Hepatic stellate cell (primary cell): ENCODE measurements around the gene MAP4K1.
"Not testable (repeated sequence)": the region's sequence is repeated elsewhere in the genome, so short reads cannot be mapped to it uniquely, and the experiment has no call there.

ENCODE experiments used
- DNase-seq: peaks from one replicate; pipeline ENCODE4 v3.0.0; 2011; ENCODE audit warnings: low spot score

Gene MAP4K1

GRCh38 chr19:38569368-38569983 lies 48.3 kb downstream of the MAP4K1 start:
- DNase-seq, result no peak

GRCh38 chr19:38565691-38566105 lies 52.1 kb downstream of the MAP4K1 start:
- no peak for DNase-seq

DNA sequence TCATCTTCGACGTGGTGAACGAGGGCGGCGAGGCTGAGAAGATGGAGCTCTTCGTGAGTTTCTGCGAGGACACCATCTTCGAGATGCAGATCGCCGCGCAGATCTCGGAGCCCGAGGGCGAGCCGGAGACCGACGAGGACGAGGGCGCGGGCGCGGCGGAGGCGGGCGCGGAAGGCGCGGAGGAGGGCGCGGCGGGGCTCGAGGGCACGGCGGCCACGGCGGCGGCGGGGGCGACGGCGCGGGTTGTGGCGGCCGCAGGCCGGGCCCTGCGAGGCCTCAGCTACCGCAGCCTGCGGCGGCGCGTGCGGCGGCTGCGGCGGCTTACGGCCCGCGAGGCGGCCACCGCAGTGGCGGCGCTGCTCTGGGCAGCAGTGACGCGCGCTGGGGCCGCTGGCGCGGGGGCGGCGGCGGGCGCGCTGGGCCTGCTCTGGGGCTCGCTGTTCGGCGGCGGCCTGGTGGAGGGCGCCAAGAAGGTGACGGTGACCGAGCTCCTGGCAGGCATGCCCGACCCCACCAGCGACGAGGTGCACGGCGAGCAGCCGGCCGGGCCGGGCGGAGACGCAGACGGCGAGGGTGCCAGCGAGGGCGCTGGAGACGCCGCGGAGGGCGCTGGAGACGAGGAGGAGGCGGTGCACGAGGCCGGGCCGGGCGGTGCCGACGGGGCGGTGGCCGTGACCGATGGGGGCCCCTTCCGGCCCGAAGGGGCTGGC lies 52.6 kb downstream of the MAP4K1 start:
- no peak for DNase-seq

DNA sequence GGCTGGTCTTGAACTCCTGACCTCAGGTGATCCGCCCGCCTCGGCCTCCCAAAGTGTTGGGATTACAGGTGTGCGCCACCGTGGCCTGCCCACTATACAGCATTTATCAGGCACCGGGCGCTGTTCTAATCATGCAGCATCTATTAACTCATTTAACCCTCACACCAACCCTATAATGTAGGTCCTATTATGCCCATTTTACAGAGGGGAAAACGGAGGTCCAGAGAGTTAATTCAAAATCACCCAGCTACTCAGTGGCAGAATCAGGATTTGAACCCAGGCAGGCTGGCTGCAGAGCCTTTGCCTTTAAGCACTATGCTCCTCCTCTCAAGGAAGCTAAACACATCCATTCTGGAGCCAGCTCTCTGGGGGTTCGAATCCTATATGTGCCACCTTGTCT lies 54.3 kb downstream of the MAP4K1 start:
- no peak for DNase-seq

- no peak for DNase-seq
Measured at GRCh38 chr19:38562096-38562495, 55.7 kb downstream of the MAP4K1 start.

DNA sequence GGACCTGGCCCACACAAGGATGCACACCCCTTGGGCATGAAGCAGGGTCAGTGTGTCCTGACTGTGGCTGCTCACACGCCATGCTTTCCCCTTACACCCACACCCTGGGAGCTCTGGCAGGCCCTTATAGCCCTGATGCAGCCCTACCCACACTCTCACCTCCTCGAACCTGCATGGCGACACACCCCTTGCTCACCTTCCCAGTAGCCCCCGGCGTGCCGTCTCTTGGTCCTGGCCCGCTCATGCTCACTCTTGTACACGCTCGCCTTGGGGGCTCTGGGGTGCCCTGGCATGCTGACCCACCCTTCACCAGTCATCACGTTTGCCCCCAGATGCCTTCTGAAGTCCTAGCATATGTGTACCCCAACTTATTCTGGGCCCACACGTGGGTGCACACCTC lies 56.1 kb downstream of the MAP4K1 start:
- no peak for DNase-seq

DNA sequence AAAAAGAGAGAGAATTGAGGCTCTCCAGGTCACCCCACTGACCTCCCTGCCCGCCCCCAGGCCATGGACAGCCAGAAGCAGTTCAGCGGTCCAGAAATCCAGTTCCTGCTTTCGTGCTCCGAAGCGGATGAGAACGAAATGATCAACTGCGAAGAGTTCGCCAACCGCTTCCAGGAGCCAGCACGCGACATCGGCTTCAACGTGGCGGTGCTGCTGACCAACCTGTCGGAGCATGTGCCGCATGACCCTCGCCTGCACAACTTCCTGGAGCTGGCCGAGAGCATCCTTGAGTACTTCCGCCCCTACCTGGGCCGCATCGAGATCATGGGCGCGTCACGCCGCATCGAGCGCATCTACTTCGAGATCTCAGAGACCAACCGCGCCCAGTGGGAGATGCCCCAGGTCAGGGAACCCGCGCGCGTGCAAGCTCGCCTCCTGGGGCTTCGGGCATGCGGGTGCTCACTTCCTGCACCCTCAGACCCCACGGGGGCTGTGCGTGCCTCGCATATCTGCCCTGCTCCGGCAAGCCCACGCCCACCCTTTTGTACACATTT lies 56.6 kb downstream of the MAP4K1 start:
- DNase-seq, result no peak

DNA sequence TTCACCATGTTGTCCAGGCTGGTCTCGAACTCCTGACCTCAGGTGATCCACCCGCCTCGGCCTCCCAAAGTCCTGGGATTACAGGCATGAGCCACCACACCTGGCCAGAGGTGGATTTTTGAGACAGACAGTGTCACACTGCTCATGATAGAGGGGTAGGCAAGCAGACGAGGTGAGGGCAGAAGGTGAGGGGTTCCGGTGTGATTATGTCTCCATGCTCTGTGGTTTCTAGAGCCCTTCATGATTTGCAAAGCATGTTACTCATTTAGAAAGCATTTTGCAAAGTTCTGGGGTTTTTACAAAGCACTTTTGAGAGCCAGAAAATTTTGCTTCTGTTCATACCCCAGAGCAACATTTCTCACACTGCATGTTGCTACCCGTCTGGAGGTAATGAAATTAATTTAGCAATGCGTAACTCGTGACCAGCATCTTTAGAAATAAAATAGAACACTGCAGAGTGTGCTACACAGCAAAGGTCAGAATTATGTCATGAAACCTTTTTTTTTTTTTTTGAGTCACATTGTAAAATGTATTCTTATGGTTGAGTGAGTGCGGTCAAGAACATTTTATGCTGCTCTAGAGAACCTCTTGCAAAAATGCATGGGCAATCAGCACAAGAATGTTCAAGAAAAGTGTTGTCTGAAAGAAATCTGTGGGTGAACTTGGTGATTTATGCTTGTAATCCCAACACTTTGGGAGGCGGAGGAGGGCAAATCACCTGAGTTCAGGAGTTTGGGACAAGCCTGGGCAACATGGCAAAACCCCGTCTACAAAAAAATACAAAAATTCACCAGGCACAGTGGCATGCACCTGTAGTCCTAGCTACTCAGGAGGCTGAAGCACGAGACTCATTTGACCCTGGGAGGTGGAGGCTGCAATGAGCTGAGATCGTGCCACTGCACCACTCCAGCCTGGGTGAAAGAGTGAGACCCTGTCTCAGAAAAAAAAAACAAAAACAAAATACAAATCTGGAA lies 58.0 kb downstream of the MAP4K1 start:
- no peak for DNase-seq

- DNase-seq, result not testable (repeated sequence)
Measured at GRCh38 chr19:38558933-38559332, 58.8 kb downstream of the MAP4K1 start.

DNA sequence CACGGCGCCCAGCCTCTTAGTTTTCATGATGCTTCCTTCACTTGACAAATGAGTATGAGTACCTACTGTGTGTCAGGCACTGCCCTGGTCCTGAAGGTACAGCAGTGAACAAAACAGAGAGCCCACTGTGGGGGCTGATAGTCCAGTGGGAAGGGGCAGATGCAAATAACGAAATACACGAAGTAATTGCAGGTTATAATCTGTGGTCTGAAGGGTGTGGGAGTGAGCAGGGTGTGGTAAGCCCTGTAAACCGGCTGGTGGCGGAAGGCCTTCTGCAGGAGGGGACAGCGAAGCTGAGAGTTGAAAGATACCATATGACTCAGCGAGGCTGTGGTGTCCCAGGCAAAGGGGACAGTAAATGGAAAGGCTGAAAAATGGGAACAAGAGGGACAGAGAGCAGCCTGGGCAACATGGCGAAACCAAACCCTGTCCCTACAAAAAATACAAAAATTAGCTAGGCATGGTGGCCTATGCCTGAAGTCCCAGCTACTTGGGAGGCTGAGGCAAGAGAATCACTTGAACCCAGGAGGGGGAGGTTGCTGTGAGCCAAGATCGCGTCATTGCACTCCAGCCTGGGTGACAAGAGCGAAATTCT lies 60.5 kb downstream of the MAP4K1 start:
- DNase-seq, result no peak

- DNase-seq, result no peak
Measured at GRCh38 chr19:38556521-38557174, 61.1 kb downstream of the MAP4K1 start.

DNA sequence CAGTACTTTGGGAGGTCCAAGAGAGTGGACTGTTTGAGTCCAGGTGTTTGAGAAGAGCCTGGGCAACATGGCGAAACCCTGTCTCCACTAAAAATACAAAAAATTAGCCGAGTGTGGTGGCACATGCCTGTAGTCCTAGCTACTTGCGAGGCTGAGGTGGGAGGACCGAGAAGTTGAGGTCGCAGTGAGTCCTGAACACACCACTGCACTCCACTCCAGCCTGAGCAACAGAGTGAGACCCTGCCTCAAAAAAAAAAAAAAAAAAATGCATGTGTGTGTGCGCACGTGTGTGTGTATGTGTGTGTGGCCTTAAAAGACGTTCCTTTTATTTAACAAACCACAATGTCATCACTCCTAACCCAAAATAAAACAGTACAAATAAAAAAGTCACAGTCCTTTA lies 62.6 kb downstream of the MAP4K1 start:
- no peak for DNase-seq

DNA sequence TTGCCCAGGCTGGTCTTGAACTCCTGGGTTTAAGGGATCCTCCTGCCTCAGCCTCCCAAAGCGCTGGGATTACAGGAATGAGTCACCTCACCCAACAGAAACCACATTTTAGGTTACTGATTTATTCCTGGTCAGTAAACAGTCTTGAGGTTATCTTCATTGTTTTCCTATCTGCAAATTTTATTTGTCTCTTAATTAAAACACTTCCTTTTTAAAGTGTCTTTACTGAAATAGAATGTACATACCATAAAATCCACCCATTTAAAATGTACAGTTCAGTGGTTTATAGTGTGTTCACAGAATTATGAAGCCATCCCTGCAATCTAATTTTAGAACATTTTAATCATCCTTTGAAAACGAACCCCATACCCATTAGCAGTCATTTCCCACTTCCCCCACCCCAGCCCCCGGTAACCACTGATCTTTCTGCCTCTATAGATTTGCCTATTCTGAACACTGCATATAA lies 63.0 kb downstream of the MAP4K1 start:
- no peak for DNase-seq

GRCh38 chr19:38553239-38553638 lies 64.5 kb downstream of the MAP4K1 start:
- DNase-seq, result not testable (repeated sequence)

- DNase-seq, result no peak
Measured at GRCh38 chr19:38551450-38551813, 66.3 kb downstream of the MAP4K1 start.

DNA sequence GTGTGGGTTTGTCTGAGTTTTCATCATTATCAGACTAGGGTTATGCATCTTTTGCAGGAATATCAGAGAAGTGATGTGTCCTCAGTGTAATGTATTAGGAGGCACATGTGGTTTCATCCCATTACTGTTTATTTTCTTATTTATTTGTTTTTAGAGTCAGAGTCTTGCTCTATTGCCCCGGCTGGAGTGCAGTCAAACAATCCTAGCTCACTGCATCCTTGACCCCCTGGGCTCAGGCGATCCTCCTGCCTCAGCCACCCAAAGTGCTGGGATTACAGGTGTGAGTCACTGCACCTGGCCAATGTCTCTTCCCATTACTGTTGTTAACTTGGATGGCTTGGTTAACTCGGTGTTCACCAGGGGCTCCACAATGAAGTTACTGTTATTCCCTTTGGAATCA lies 67.4 kb downstream of the MAP4K1 start:
- DNase-seq, result no peak

DNA sequence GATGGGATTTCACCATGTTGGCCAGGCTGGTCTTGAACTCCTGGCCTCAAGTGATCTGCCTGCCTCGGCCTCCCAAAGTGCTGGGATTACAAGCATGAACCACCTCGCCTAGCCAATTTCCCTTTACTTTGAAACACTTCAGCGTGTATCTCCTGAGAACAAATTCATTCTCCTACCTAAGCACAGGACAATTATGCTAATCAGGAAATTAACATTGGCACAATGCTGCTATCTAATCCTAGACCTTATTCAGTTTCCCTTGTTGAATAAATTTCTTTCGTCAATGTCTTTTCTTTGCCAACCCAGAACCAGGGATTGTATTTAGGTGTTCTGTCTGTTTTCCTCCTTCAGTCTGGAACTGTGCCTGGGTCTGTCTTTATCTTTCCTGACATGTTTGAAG lies 67.8 kb downstream of the MAP4K1 start:
- DNase-seq, result no peak

DNA sequence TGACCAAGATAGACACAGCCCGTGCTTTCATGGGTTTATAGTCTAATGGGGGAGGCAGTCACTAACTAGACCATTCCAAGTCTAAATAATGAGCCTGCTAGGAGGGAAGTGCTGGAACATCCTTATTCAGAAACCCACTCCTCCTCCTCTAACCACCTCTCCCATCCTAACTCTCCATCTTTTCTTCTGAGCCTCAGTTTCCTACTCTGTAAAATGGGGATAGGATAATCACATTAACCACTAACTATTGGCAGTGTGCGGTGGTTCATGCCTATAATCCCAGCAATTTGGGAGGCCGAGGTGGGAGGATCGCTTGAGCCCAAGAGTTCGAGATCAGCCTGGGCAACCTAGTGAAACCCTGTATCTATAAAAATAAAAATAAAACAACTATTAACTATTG lies 68.7 kb downstream of the MAP4K1 start:
- no peak for DNase-seq

- no peak for DNase-seq
Measured at GRCh38 chr19:38547421-38547820, 70.3 kb downstream of the MAP4K1 start.

- no peak for DNase-seq
Measured at GRCh38 chr19:38545596-38545995, 72.2 kb downstream of the MAP4K1 start.

DNA sequence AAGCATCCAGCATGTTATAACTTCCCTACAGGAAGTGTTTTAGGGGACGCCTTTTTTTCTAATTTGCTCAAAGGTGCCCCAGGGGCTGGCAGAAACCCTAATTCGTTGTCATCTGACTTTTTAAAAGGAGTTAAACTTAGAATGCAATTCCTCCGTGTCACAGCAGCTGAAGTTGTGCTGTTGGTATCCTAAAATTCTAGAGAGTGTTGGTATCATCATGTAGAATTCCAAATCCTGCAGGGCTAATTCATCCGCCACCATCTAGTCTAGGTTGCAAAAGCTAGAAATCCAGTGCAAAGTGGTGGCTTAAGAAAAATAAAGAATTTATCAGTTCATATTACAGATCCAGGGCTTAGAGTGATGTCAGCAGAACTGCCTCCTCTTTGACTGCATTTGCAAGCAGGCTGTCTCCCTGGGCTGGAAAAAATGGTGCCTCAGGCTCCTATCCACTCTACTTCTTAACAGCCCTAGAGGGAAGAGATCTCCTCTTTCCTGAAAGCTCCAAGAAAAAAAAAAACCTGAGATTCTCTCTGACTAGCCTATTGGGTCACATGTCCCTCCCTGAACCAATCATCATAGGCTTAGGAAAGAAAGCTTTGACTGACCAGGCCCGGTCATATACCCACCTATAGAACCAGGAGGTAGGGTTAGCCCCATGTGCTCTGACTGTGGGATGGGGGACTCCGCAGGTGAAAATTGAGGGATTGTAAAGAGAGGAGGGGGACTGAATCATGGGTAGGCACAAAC lies 73.0 kb downstream of the MAP4K1 start:
- DNase-seq, result no peak
